COLO668 (cell line): ENCODE measurements around the gene LRFN5.
"Not testable (repeated sequence)": the region's sequence is repeated elsewhere in the genome, so short reads cannot be mapped to it uniquely, and the experiment has no call there.

Source experiments
- DNase-seq: peaks from one replicate; lab custom pipeline; 2025; ENCODE audit not compliant: unreplicated experiment; lab: John Stamatoyannopoulos, UW

LRFN5 gene

GRCh38 chr14:41606532-41607303, at the start of gene LRFN5:
LRFN5 (plus strand) TSS chr14:41606876.
- peak; percentile 57 for DNase-seq

GRCh38 chr14:41558490-41558889, 48.2 kb upstream of the LRFN5 start:
- no peak for DNase-seq

GRCh38 chr14:41566864-41567263, 39.8 kb upstream of the LRFN5 start:
- DNase-seq: not testable (repeated sequence)

GRCh38 chr14:41568979-41569378, 37.7 kb upstream of the LRFN5 start:
- no peak for DNase-seq

GRCh38 chr14:41570415-41571155, 36.1 kb upstream of the LRFN5 start:
- no peak for DNase-seq

GRCh38 chr14:41586237-41586636, 20.4 kb upstream of the LRFN5 start:
- DNase-seq: no peak

GRCh38 chr14:41597647-41598046, 9.0 kb upstream of the LRFN5 start:
- DNase-seq: no peak

- DNase-seq: not testable (repeated sequence)
Measured at GRCh38 chr14:41599805-41600385, 6.8 kb upstream of the LRFN5 start.

GRCh38 chr14:41604721-41605531, 1.8 kb upstream of the LRFN5 start:
- no peak for DNase-seq

- DNase-seq: no peak
Measured at GRCh38 chr14:41605550-41606281, 960 bp upstream of the LRFN5 start.

GRCh38 chr14:41606282-41606531, 469 bp upstream of the LRFN5 start:
- no peak for DNase-seq

GRCh38 chr14:41607304-41607775, 664 bp downstream of the LRFN5 start:
- DNase-seq: peak; percentile 21

- DNase-seq: peak; percentile 35
Measured at GRCh38 chr14:41607966-41608663, 1.4 kb downstream of the LRFN5 start.

- no peak for DNase-seq
Measured at GRCh38 chr14:41608681-41609390, 2.2 kb downstream of the LRFN5 start.

GRCh38 chr14:41609704-41610183, 3.1 kb downstream of the LRFN5 start:
- peak; percentile 11 for DNase-seq

GRCh38 chr14:41615011-41615595, 8.4 kb downstream of the LRFN5 start:
- no peak for DNase-seq

GRCh38 chr14:41623736-41624135, 17.1 kb downstream of the LRFN5 start:
- DNase-seq: no peak

GRCh38 chr14:41629876-41630275, 23.2 kb downstream of the LRFN5 start:
- no peak for DNase-seq

GRCh38 chr14:41634286-41634685, 27.6 kb downstream of the LRFN5 start:
- no peak for DNase-seq
